Naive thymus-derived CD4-positive, alpha-beta T cell (primary cell): ENCODE data around the gene DBNDD2. TPM values are rescaled to one million over a fixed set of nuclear protein-coding genes. Genes with fewer than 3 reads are reported as not detected.

ENCODE experiments used
- ATAC-seq: fragments of 150-1000 bp; cut with Tn5 transposase; 2 replicates; pipeline ENCODE4 v1.10.0; 2021; ENCODE audit warnings: mild to moderate bottlenecking, moderate library complexity
- CTCF ChIA-PET: fragments of 350-600 bp; sonication (Branson Sonifier 250); formaldehyde crosslinking; loops from one replicate; lab custom pipeline; 2021; ENCODE audit warnings: antibody characterized with exemption; lab: Charles Lee
- POLR2A ChIA-PET: fragments of 350-600 bp; sonication (Branson Sonifier 250); formaldehyde crosslinking; loops from one replicate; lab custom pipeline; 2021; ENCODE audit warnings: antibody characterized with exemption, inconsistent platforms; lab: Charles Lee
- DNase-seq, 9 donors: peaks; one replicate each; pipeline versions ENCODE4 v3.0.0 to v3.0.0-alpha.2; 2020 to 2022; ENCODE audit warnings: mixed read lengths in 1 of 9
- H3K27ac ChIP-seq: one replicate; pipeline ENCODE4 v1.7.0; 2013; ENCODE audit warnings: mild to moderate bottlenecking, low read depth, low read length, moderate library complexity
- H3K27me3 ChIP-seq, 2 donors: one replicate each; pipeline ENCODE4 v1.7.0; 2013; ENCODE audit warnings: low read length in 2 of 2, mild to moderate bottlenecking in 2 of 2, moderate library complexity in 2 of 2; ENCODE audit not compliant: control insufficient read depth in 2 of 2, insufficient read depth in 2 of 2
- H3K36me3 ChIP-seq, 3 experiments: 1 replicate in 2 of 3; 2 replicates in 1 of 3; pipeline ENCODE4 v1.7.0; 2013; ENCODE audit warnings: low read length in 3 of 3, mild to moderate bottlenecking in 3 of 3, moderate library complexity in 1 of 3; ENCODE audit not compliant: insufficient read depth in 3 of 3, control insufficient read depth in 2 of 3
- H3K4me1 ChIP-seq, 2 donors: one replicate each; pipeline ENCODE4 v1.7.0; 2013; ENCODE audit warnings: low read length in 2 of 2, mild to moderate bottlenecking in 2 of 2, moderate library complexity in 1 of 2; ENCODE audit not compliant: control insufficient read depth in 2 of 2, insufficient read depth in 2 of 2
- H3K4me3 ChIP-seq: 2 replicates; pipeline ENCODE4 v1.7.0; 2013; ENCODE audit warnings: mild to moderate bottlenecking, low read length
- H3K9me3 ChIP-seq, 3 experiments: 1 replicate in 2 of 3; 2 replicates in 1 of 3; pipeline ENCODE4 v1.7.0; 2013; ENCODE audit warnings: low read length in 3 of 3; ENCODE audit not compliant: control insufficient read depth in 2 of 3
- H3K27ac Mint-ChIP-seq, 9 donors: one replicate each; pipeline ENCODE4 v1.8.0; 2020 to 2022; ENCODE audit warnings: mixed read lengths in 9 of 9, mild to moderate bottlenecking in 8 of 9, moderate library complexity in 5 of 9, inconsistent platforms in 2 of 9
- H3K27me3 Mint-ChIP-seq, 5 donors: one replicate each; pipeline ENCODE4 v1.8.0; 2021 to 2022; ENCODE audit warnings: mixed read lengths in 5 of 5, mild to moderate bottlenecking in 1 of 5
- H3K36me3 Mint-ChIP-seq, 5 donors: one replicate each; pipeline ENCODE4 v1.8.0; 2020 to 2022; ENCODE audit warnings: mixed read lengths in 5 of 5, mild to moderate bottlenecking in 3 of 5, inconsistent platforms in 1 of 5
- H3K4me1 Mint-ChIP-seq, 7 donors: one replicate each; pipeline ENCODE4 v1.8.0; 2020 to 2022; ENCODE audit warnings: mixed read lengths in 7 of 7, mild to moderate bottlenecking in 3 of 7, inconsistent platforms in 1 of 7
- H3K4me3 Mint-ChIP-seq, 10 donors: one replicate each; pipeline ENCODE4 v1.8.0; 2020 to 2022; ENCODE audit warnings: mild to moderate bottlenecking in 10 of 10, mixed read lengths in 10 of 10, moderate library complexity in 6 of 10, inconsistent platforms in 2 of 10
- H3K9me3 Mint-ChIP-seq, 11 donors: one replicate each; pipeline ENCODE4 v1.8.0; 2020 to 2022; ENCODE audit warnings: mixed read lengths in 11 of 11, mild to moderate bottlenecking in 4 of 11, inconsistent platforms in 1 of 11, moderate library complexity in 1 of 11
- intact Hi-C, 2 donors: fragments of 100-400 bp; cut with micrococcal nuclease; formaldehyde crosslinking; loops; one replicate each; pipeline ENCODE4 v1.15.1; 2023
- polyA plus RNA-seq, 2 donors: library from polyadenylated mRNA; unstranded; fragments of 300-500 nt; fragmentation: Illumina TruSeq; gene quantifications; one replicate each; pipeline ENCODE4 v1.2.3, GENCODE V29; 2021
- total RNA-seq, 6 experiments: library from RNA in 5 of 6; stranded (reverse) in 5 of 6; gene quantifications; 1 replicate in 5 of 6; 2 replicates in 1 of 6; pipeline ENCODE4 v1.2.3 and lab custom pipeline; 2021 to 2026

DBNDD2 gene
- total and polyA plus RNA-seq, 7 experiments from 2014 or later, result 12.2 to 22.9 (median 16.3) TPM

DNA sequence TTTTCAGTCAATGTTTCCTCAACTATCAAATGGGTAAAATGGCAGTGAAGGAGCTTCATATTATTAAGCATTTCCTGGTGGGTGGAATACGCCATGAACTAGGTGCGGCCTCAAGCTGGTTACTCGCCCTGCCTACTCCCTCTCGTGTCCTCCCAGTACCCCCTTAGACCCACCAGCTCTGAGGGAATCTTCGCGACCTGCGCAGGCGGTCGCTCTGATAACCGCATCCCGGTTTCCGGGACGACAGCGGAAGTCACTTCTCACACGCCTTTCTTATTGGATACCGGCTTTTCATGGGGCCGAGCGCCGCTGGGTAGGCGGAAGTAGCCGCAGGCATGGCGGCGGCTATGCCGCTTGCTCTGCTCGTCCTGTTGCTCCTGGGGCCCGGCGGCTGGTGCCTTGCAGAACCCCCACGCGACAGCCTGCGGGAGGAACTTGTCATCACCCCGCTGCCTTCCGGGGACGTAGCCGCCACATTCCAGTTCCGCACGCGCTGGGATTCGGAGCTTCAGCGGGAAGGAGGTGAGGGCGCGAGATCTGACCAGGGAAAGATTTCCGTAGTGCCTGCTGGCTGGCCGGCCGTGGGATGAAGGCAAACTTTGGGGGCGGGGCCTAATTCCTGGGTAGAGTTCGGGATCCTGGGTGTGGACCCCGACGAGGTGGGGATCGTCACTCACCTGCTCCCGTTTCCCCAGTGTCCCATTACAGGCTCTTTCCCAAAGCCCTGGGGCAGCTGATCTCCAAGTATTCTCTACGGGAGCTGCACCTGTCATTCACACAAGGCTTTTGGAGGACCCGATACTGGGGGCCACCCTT is 7.9 kb downstream of the DBNDD2 start, which contains the start of gene PIGT:
PIGT (plus strand) TSS at position 320 of the 816 bp plus-strand sequence; CDS start at position 336, 16 bp downstream.
- ChIA-PET CTCF (interaction anchor here (0.6 to 5.0 kb wide), 6 partner anchors 17 to 354 kb away, joined by 3 to 21 read pairs (median 8); partner anchors contain the start of gene SYS1), POLR2A (interaction anchor here (0.7 to 5.8 kb wide), 12 partner anchors 10 to 533 kb away, joined by 3 to 67 read pairs (median 11); partner anchors contain the start of genes DBNDD2 and SYS1)
- Histone ChIP-seq H3K4me3 (peak within 1 kb of the TSS; percentile 98), H3K4me1 (peaks cover 12 to 21% of the 10 kb centered on the region in 2 donors), H3K36me3 (peaks cover 9 to 33% (median 11%) of the 10 kb centered on the region in 3 experiments), H3K9me3 (no peaks in the 10 kb centered on the region), H3K27me3 (no peaks in the 10 kb centered on the region), H3K27ac (peak within 1 kb of the TSS; percentile 95)
- H3K4me1 Mint-ChIP-seq, result peaks cover 17 to 50% (median 32%) of the 10 kb centered on the region in 7 donors
- peaks cover 7 to 22% (median 14%) of the 10 kb centered on the region in 5 donors for H3K36me3 Mint-ChIP-seq
- H3K27ac Mint-ChIP-seq, result peak within 1 kb of the TSS; percentile 94 to 99 (median 97)
- ATAC-seq (peak; percentile 98), DNase-seq (peak; percentile 71 to 94 (median 93))
- peak within 1 kb of the TSS; percentile 91 to 97 (median 94) for H3K4me3 Mint-ChIP-seq
- intact Hi-C loops, result loop anchor here (1.0 to 10.0 kb wide), 11 partner anchors 10 to 1959 kb away; partner anchors contain the start of genes SYS1 (in 2 of the 2), ACOT8 (in 1 of the 2), ADA (in 1 of the 2) and DNTTIP1 (in 1 of the 2)
- no peaks in the 10 kb centered on the region for H3K27me3 Mint-ChIP-seq
- no peaks in the 10 kb centered on the region for H3K9me3 Mint-ChIP-seq

DNA sequence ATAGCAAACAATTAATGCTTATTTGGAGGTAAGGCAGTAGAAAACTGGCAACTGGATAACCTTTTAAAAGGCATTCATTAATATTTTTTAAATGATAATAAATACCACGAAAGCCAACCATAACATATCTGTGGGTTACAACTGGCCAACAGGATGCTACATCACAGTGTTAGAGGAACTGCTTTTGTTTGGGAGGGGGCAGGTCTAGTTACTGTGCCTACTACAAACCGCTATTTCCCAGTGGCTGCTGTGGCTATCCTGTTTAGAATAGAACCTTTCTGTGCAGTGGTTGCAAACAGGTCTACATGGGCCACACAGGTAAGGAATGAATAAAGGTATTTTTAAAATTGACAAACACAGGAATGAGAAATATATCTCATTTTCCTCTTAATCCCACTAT is 8.8 kb downstream of the DBNDD2 start:
- Mint-ChIP-seq H3K36me3 (peaks cover 7 to 22% (median 17%) of the 10 kb centered on the region in 5 donors), H3K9me3 (no peaks in the 10 kb centered on the region), H3K4me3 (peak overlapping the region; percentile 91 to 97 (median 94)), H3K4me1 (peaks cover 17 to 50% (median 32%) of the 10 kb centered on the region in 7 donors), H3K27ac (peak overlapping the region; percentile 94 to 99 (median 97)), H3K27me3 (no peaks in the 10 kb centered on the region)
- H3K27me3 ChIP-seq, result no peaks in the 10 kb centered on the region
- DNase-seq (no peak), ATAC-seq (no peak)
- no peaks in the 10 kb centered on the region for H3K9me3 ChIP-seq
- intact Hi-C loops, result loop anchor here (1.0 to 10.0 kb wide), 9 partner anchors 11 to 1960 kb away; partner anchors contain the start of genes SYS1 (in 2 of the 2), ACOT8 (in 1 of the 2), ADA (in 1 of the 2) and SRSF6 (in 1 of the 2)
- peak overlapping the region; percentile 95 for H3K27ac ChIP-seq
- peaks cover 12 to 21% of the 10 kb centered on the region in 2 donors for H3K4me1 ChIP-seq
- peaks cover 13 to 40% (median 17%) of the 10 kb centered on the region in 3 experiments for H3K36me3 ChIP-seq
- peak overlapping the region; percentile 98 for H3K4me3 ChIP-seq
- ChIA-PET POLR2A (interaction anchor here (0.7 to 5.8 kb wide), 7 partner anchors 11 to 54 kb away, joined by 3 to 67 read pairs (median 14); partner anchors contain the start of genes DBNDD2 and SYS1), CTCF (interaction anchor here (2.5 to 5.0 kb wide), 3 partner anchors 20 to 55 kb away, joined by 11 to 21 read pairs (median 17); partner anchors contain the start of gene SYS1)

GRCh38 chr20:45419188-45420091 is 11.4 kb downstream of the DBNDD2 start:
- Histone ChIP-seq H3K4me1 (peaks cover 12 to 21% of the 10 kb centered on the region in 2 donors), H3K9me3 (no peaks in the 10 kb centered on the region), H3K27ac (no peak overlapping the region), H3K27me3 (no peaks in the 10 kb centered on the region), H3K4me3 (no peak overlapping the region), H3K36me3 (peaks cover 19 to 62% (median 26%) of the 10 kb centered on the region in 3 experiments)
- Mint-ChIP-seq H3K4me3 (peak overlapping the region in 1 of 10 donors; percentile 7), H3K4me1 (peaks cover 17 to 44% (median 32%) of the 10 kb centered on the region in 7 donors), H3K9me3 (no peaks in the 10 kb centered on the region), H3K27me3 (no peaks in the 10 kb centered on the region), H3K27ac (peak overlapping the region in 3 of 9 donors; percentile 25 to 64 (median 52)), H3K36me3 (peaks cover 7 to 30% (median 19%) of the 10 kb centered on the region in 5 donors)
- intact Hi-C loops, result loop anchor here (5.0 to 10.0 kb wide), 3 partner anchors 435 to 1962 kb away; partner anchors contain the start of genes ACOT8 (in 1 of the 2), ADA (in 1 of the 2), SRSF6 (in 1 of the 2) and ZSWIM3 (in 1 of the 2)
- ATAC-seq, result no peak
- ChIA-PET CTCF (interaction anchor here (0.7 to 5.0 kb wide), 3 partner anchors 17 to 48 kb away, joined by 3 to 21 read pairs (median 8); no protein-coding TSS in a partner anchor), POLR2A (interaction anchor here (1.0 to 5.8 kb wide), 5 partner anchors 13 to 56 kb away, joined by 3 to 67 read pairs (median 3); partner anchors contain the start of gene SYS1)
- no peak for DNase-seq

DNA sequence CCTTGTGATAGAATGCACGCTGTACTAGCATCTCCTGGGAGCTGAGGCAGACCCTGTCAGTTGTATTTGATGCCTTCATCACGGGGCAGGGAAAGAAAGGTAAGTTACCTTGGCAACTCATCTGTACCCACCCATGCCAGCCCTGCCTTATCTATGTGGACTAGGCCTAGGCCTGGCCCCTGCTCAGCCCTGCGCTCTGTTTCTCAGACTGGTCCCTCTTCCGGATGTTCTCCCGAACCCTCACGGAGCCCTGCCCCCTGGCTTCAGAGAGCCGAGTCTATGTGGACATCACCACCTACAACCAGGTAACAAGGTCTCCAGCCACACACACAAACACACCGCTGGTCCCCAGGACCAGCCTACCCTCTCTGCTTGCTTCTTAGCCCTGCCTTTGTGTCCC is 12.0 kb downstream of the DBNDD2 start:
- Histone ChIP-seq H3K4me3 (no peak overlapping the region), H3K36me3 (peaks cover 23 to 69% (median 26%) of the 10 kb centered on the region in 3 experiments), H3K4me1 (peaks cover 12 to 20% of the 10 kb centered on the region in 2 donors), H3K27me3 (no peaks in the 10 kb centered on the region), H3K27ac (no peak overlapping the region), H3K9me3 (no peaks in the 10 kb centered on the region)
- ATAC-seq (no peak), DNase-seq (no peak)
- Mint-ChIP-seq H3K27me3 (no peaks in the 10 kb centered on the region), H3K36me3 (peaks cover 7 to 33% (median 20%) of the 10 kb centered on the region in 5 donors), H3K27ac (peak overlapping the region in 4 of 9 donors; percentile 32 to 76 (median 56)), H3K9me3 (no peaks in the 10 kb centered on the region), H3K4me1 (peaks cover 14 to 39% (median 29%) of the 10 kb centered on the region in 7 donors), H3K4me3 (peak overlapping the region in 1 of 10 donors; percentile 23)
- intact Hi-C loops, result no loop called here
- CTCF ChIA-PET, result interaction anchor here (0.7 to 2.2 kb wide), 2 partner anchors 47 to 49 kb away, joined by 3 to 8 read pairs; no protein-coding TSS in a partner anchor
- POLR2A ChIA-PET, result interaction anchor here (1.0 to 5.8 kb wide), 5 partner anchors 13 to 57 kb away, joined by 3 to 67 read pairs (median 5); partner anchors contain the start of gene SYS1

DNA sequence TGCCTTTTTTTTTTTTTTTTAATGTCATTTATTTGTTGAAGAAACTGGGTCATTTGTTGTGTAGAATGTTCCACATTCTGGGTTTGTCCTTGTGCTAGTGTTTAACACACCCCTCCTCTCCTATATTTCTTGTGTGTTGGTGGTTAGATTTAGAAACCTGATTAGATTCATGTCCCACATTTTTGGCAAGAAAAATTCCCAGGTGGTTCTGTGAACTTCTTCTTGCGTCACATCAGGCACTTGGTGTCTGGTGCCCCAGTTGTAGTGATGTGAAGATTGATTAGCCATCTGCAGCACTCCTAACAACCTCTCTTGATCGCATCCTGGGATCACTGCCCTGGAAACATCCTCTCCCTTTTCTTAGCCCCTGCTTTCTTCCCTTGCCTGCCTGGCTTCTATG is 15.6 kb downstream of the DBNDD2 start:
- no peaks in the 10 kb centered on the region for H3K27me3 ChIP-seq
- no peak overlapping the region for H3K27ac ChIP-seq
- peak overlapping the region in 2 of 9 donors; percentile 38 to 83 for H3K27ac Mint-ChIP-seq
- peaks cover 0 to 4% (median 0%) of the 10 kb centered on the region in 7 donors for H3K4me1 Mint-ChIP-seq
- peaks cover 7 to 44% (median 18%) of the 10 kb centered on the region in 5 donors for H3K36me3 Mint-ChIP-seq
- no peaks in the 10 kb centered on the region for H3K27me3 Mint-ChIP-seq
- peaks cover 23 to 70% (median 26%) of the 10 kb centered on the region in 3 experiments for H3K36me3 ChIP-seq
- no peak overlapping the region for H3K4me3 ChIP-seq
- H3K9me3 Mint-ChIP-seq, result no peaks in the 10 kb centered on the region
- intact Hi-C loops, result no loop called here
- no peak overlapping the region for H3K4me3 Mint-ChIP-seq
- DNase-seq (no peak), ATAC-seq (no peak)
- no peaks in the 10 kb centered on the region for H3K9me3 ChIP-seq
- H3K4me1 ChIP-seq, result no peaks in the 10 kb centered on the region
- ChIA-PET POLR2A (interaction anchor here (0.9 kb wide), 1 partner anchor 61 kb away, joined by 4 read pairs; the partner anchor contains the start of gene SYS1), CTCF (no interaction called here)
